ENCODE data around the gene SLIT3. TPM values are rescaled to one million over a fixed set of nuclear protein-coding genes. Genes with fewer than 3 reads are reported as not detected.

Gene SLIT3
- total and polyA plus RNA-seq, 2 donors (not counting 3 experiments of a cell fraction or from before 2014, with no cell fraction given), result 0.90 to 1.0 TPM

GRCh38 chr5:168674893-168675482 lies 626.0 kb downstream of the SLIT3 start:
- Histone ChIP-seq H4K20me1 (replicated peaks; ENCODE audit: control insufficient read depth, extremely low read depth, insufficient read depth, low read length) (no peaks in the 10 kb centered on the region), H3K36me3 (ENCODE audit: control insufficient read depth in 2 of 2, extremely low read depth in 1 of 2, insufficient read depth in 2 of 2, low read length in 2 of 2) (no peaks in the 10 kb centered on the region), H3K4me2 (ENCODE audit: insufficient read depth, low read length) (no peak overlapping the region), H3K4me1 (ENCODE audit: control insufficient read depth, extremely low read depth, insufficient read depth, low read length) (no peaks in the 10 kb centered on the region), H3K9me3 (replicated peaks; ENCODE audit: control insufficient read depth, insufficient read depth, low read length) (no peaks in the 10 kb centered on the region), H3K4me3 (replicated peaks in 1 of 3; ENCODE audit: insufficient read depth in 1 of 3, low read depth in 1 of 3, low read length in 3 of 3) (no peak overlapping the region), H3K79me2 (ENCODE audit: control insufficient read depth, insufficient read depth, low read length) (no peaks in the 10 kb centered on the region), H3K9me1 (replicated peaks; ENCODE audit: control insufficient read depth, extremely low read depth, insufficient read depth, low read length) (no peaks in the 10 kb centered on the region), H3K9ac (replicated peaks; ENCODE audit: extremely low read depth, insufficient read depth, low read length) (no peak overlapping the region), H3K27me3 (ENCODE audit: control insufficient read depth in 2 of 2, insufficient read depth in 2 of 2, low read length in 2 of 2) (no peaks in the 10 kb centered on the region), H2AFZ (ENCODE audit: low read depth, low read length) (no peak overlapping the region), H3K27ac (ENCODE audit: insufficient read depth, low read depth, low read length) (no peak overlapping the region)
- DNase-seq (ENCODE audit: low read depth, low spot score) (no peak), FAIRE-seq (no peak)
- ChIA-PET POLR2A (no interaction called here), CTCF (interaction anchor here (0.7 kb wide), 1 partner anchor 173 kb away, joined by 4 read pairs; no protein-coding TSS in a partner anchor)
- dilution Hi-C loops (cut with MboI; ENCODE audit: extremely low pct_ligation_motif_present, low sequenced_read_pairs), result no loop called here
- intact Hi-C loops (cut with micrococcal nuclease), result no loop called here
- no TSS peak for BruUV-seq (replicated peaks)
- no peak for TF ChIP-seq POLR2AphosphoS5 (IDR thresholded peaks at IDR 0.05; ENCODE audit: insufficient read depth, low read depth, low read length)
- no peak for TF ChIP-seq MAX (IDR thresholded peaks at IDR 0.05; ENCODE audit: insufficient read depth, insufficient read length)
- no peak for TF ChIP-seq EZH2 (IDR thresholded peaks at IDR 0.05; ENCODE audit: borderline replicate concordance, low read depth, low read length, severe bottlenecking)
- no peak for TF ChIP-seq GATA2 (IDR thresholded peaks at IDR 0.05; ENCODE audit: insufficient read depth, insufficient read length, low read depth, low read length)
- TF ChIP-seq FOS (IDR thresholded peaks at IDR 0.05; ENCODE audit: borderline replicate concordance, insufficient read depth, low read length), result no peak
- TF ChIP-seq POLR2A (IDR thresholded peaks at IDR 0.05; ENCODE audit: low read depth, low read length), result no peak
- TF ChIP-seq CTCF (IDR thresholded peaks at IDR 0.05; ENCODE audit: extremely low read depth in 1 of 2, insufficient read depth in 1 of 2, low read depth in 1 of 2, low read length in 2 of 2), result no peak
- no peak for TF ChIP-seq JUN (IDR thresholded peaks at IDR 0.05; ENCODE audit: borderline replicate concordance, insufficient read depth, insufficient read length, low read depth)
- TF ChIP-seq MYC (IDR thresholded peaks at IDR 0.05; ENCODE audit: low read depth, low read length), result no peak
